IMR-90 (cell line): Measurements from ENCODE around the gene RAB6A. TPM values are rescaled to one million over a fixed set of nuclear protein-coding genes. Genes with fewer than 3 reads are reported as not detected.
A peak's percentile ranks its signal among the peaks of the same experiment; 100 is the strongest.

Source experiments
- ATAC-seq: fragments of 200-7000 bp; cut with Tn5 transposase; 2 replicates; pipeline ENCODE4 v1.9.1; 2020; ENCODE audit warnings: low read depth, mild to moderate bottlenecking, moderate library complexity
- BruUV-seq: library from RNA; stranded (reverse); fragments of 400-500 nt; replicated peaks from 2 replicates; lab custom pipeline; 2021; lab: Mats Ljungman, UMichigan
- CTCF ChIA-PET: fragments of 300-600 bp; formaldehyde crosslinking; extraction: SDS; loops from one replicate; lab custom pipeline; 2021; ENCODE audit warnings: antibody characterized with exemption; lab: Yijun Ruan, JAX
- POLR2A ChIA-PET: fragments of 300-600 bp; sonication (Branson Sonifier 250); formaldehyde crosslinking; loops from one replicate; lab custom pipeline; 2022; ENCODE audit warnings: antibody characterized with exemption; ENCODE audit not compliant: unreplicated experiment; lab: Charles Lee
- DNase-seq: peaks from one replicate; pipeline ENCODE4 v3.0.0; 2013
- H2AFZ ChIP-seq: replicated peaks from 2 replicates; pipeline ENCODE3; 2013; ENCODE audit warnings: low read length, mild to moderate bottlenecking; ENCODE audit not compliant: poor library complexity
- H2AK5ac ChIP-seq: 2 replicates; pipeline ENCODE4 v1.6.1; 2013; ENCODE audit warnings: low read depth, low read length, inconsistent platforms
- H2AK9ac ChIP-seq: replicated peaks from 2 replicates; pipeline ENCODE3; 2013; ENCODE audit warnings: mild to moderate bottlenecking, low read depth, low read length, moderate library complexity; ENCODE audit not compliant: poor library complexity
- H2BK120ac ChIP-seq: 2 replicates; pipeline ENCODE4 v1.6.1; 2013; ENCODE audit warnings: low read depth, low read length, inconsistent platforms
- H2BK15ac ChIP-seq: 3 replicates; pipeline ENCODE4 v1.6.1; 2013; ENCODE audit warnings: low read depth, low read length, inconsistent platforms
- H2BK20ac ChIP-seq: 2 replicates; pipeline ENCODE4 v1.6.1; 2013; ENCODE audit warnings: low read depth, mild to moderate bottlenecking, inconsistent platforms, low read length, moderate library complexity
- H2BK5ac ChIP-seq: 2 replicates; pipeline ENCODE4 v1.6.1; 2013; ENCODE audit warnings: mild to moderate bottlenecking, low read depth, low read length, inconsistent platforms; ENCODE audit not compliant: poor library complexity, severe bottlenecking
- H3K14ac ChIP-seq: replicated peaks from 2 replicates; pipeline ENCODE4 v1.6.1; 2013; ENCODE audit warnings: low read depth, low read length, inconsistent platforms
- H3K18ac ChIP-seq: 2 replicates; pipeline ENCODE4 v1.6.1; 2013; ENCODE audit warnings: low read depth, low read length, control low read depth
- H3K23ac ChIP-seq: 2 replicates; pipeline ENCODE4 v1.6.1; 2013; ENCODE audit warnings: low read depth, low read length, inconsistent platforms
- H3K27ac ChIP-seq: 2 replicates; pipeline ENCODE4 v1.5.1; 2013; ENCODE audit warnings: mild to moderate bottlenecking, control low read depth, low read length; ENCODE audit not compliant: insufficient read depth
- H3K27me3 ChIP-seq: 2 replicates; pipeline ENCODE4 v1.6.1; 2013; ENCODE audit warnings: low read length; ENCODE audit not compliant: control insufficient read depth, insufficient read depth
- H3K36me3 ChIP-seq: 2 replicates; pipeline ENCODE4 v1.6.1; 2013; ENCODE audit warnings: low read length, mixed read lengths; ENCODE audit not compliant: control insufficient read depth, insufficient read depth
- H3K4ac ChIP-seq: 2 replicates; pipeline ENCODE4 v1.6.1; 2013; ENCODE audit warnings: low read depth, low read length, inconsistent platforms
- H3K4me1 ChIP-seq: 2 replicates; pipeline ENCODE4 v1.6.1; 2013; ENCODE audit warnings: low read length, mixed read lengths; ENCODE audit not compliant: control insufficient read depth, insufficient read depth
- H3K4me2 ChIP-seq: 2 replicates; pipeline ENCODE4 v1.6.1; 2013; ENCODE audit warnings: low read depth, mild to moderate bottlenecking, control low read depth, low read length, moderate library complexity
- H3K4me3 ChIP-seq: 2 replicates; pipeline ENCODE4 v1.5.1; 2013; ENCODE audit warnings: low read depth, mild to moderate bottlenecking, control low read depth, low read length, moderate library complexity; ENCODE audit not compliant: insufficient read depth
- H3K56ac ChIP-seq: 2 replicates; pipeline ENCODE4 v1.6.1; 2013; ENCODE audit warnings: low read length, inconsistent platforms; ENCODE audit not compliant: insufficient read depth; ENCODE audit errors: extremely low read depth
- H3K79me1 ChIP-seq, 2 experiments: 2 replicates each; pipeline ENCODE4 v1.6.1; 2013; ENCODE audit warnings: low read length in 2 of 2, inconsistent platforms in 1 of 2, low read depth in 1 of 2
- H3K9ac ChIP-seq: 2 replicates; pipeline ENCODE4 v1.6.1; 2013; ENCODE audit warnings: low read depth, low read length, control low read depth
- H3K9me1 ChIP-seq: 2 replicates; pipeline ENCODE4 v1.6.1; 2013; ENCODE audit warnings: low read length, inconsistent platforms; ENCODE audit not compliant: insufficient read depth
- H3K9me3 ChIP-seq: 2 replicates; pipeline ENCODE4 v1.6.1; 2013; ENCODE audit warnings: low read length; ENCODE audit not compliant: control insufficient read depth, insufficient read depth
- H4K20me1 ChIP-seq: 2 replicates; pipeline ENCODE4 v1.6.1; 2013; ENCODE audit warnings: low read length, inconsistent platforms; ENCODE audit not compliant: insufficient read depth
- H4K5ac ChIP-seq: 2 replicates; pipeline ENCODE4 v1.6.1; 2013; ENCODE audit warnings: mild to moderate bottlenecking, low read depth, low read length, control low read depth
- H4K8ac ChIP-seq, 2 experiments: 2 replicates each; pipeline ENCODE4 v1.6.1; 2013; ENCODE audit warnings: low read depth in 2 of 2, low read length in 2 of 2, control low read depth in 1 of 2, inconsistent platforms in 1 of 2
- H4K91ac ChIP-seq: 2 replicates; pipeline ENCODE4 v1.6.1; 2013; ENCODE audit warnings: low read depth, low read length, inconsistent platforms; ENCODE audit not compliant: insufficient read depth
- BHLHE40 ChIP-seq: fragments of 150-350 bp; IDR thresholded peaks from 2 replicates; pipeline ENCODE4 v1.6.1; 2016; ENCODE audit warnings: mild to moderate bottlenecking, low read depth, low read length
- CEBPB ChIP-seq: IDR thresholded peaks from 2 replicates; pipeline ENCODE4 v1.6.1; 2012; ENCODE audit warnings: low read depth, low read length, improper control_type of control experiment
- CHD1 ChIP-seq: IDR thresholded peaks from 2 replicates; pipeline ENCODE4 v1.6.1; 2012; ENCODE audit warnings: low read depth, low read length, improper control_type of control experiment
- FOS ChIP-seq: fragments of 150-350 bp; IDR thresholded peaks from 2 replicates; pipeline ENCODE4 v1.6.1; 2016; ENCODE audit warnings: low read depth, low read length
- MAFK ChIP-seq: IDR thresholded peaks from 2 replicates; pipeline ENCODE4 v1.6.1; 2012; ENCODE audit warnings: low read depth, low read length, improper control_type of control experiment
- MAZ ChIP-seq: IDR thresholded peaks from 2 replicates; pipeline ENCODE4 v1.6.1; 2012; ENCODE audit warnings: low read depth, mild to moderate bottlenecking, low read length, improper control_type of control experiment, moderate library complexity, borderline replicate concordance
- NFE2L2 ChIP-seq: fragments of 150-350 bp; IDR thresholded peaks from 2 replicates; pipeline ENCODE4 v1.6.1; 2016; ENCODE audit warnings: low read depth, mild to moderate bottlenecking, low read length
- POLR2A ChIP-seq: IDR thresholded peaks from 2 replicates; pipeline ENCODE4 v1.6.1; 2012; ENCODE audit warnings: mild to moderate bottlenecking, low read depth, low read length
- RAD21 ChIP-seq: IDR thresholded peaks from 2 replicates; pipeline ENCODE4 v1.6.1; 2012; ENCODE audit warnings: low read length, improper control_type of control experiment
- RCOR1 ChIP-seq: IDR thresholded peaks from 2 replicates; pipeline ENCODE4 v1.6.1; 2012; ENCODE audit warnings: mild to moderate bottlenecking, low read length, improper control_type of control experiment; ENCODE audit not compliant: insufficient replicate concordance
- RFX5 ChIP-seq: IDR thresholded peaks from 2 replicates; pipeline ENCODE4 v1.8.0; 2012; ENCODE audit warnings: low read depth, mild to moderate bottlenecking, low read length, moderate library complexity
- WGBS, 2 experiments: methylation state at CpG; one replicate each; pipeline versions ENCODE4 v1.1.5 to v1.1.7; 2013; ENCODE audit warnings: missing lambda C conversion rate in 2 of 2; ENCODE audit not compliant: insufficient read length in 1 of 2; ENCODE audit errors: extremely low coverage in 2 of 2; 5-methylcytosine and 5-hydroxymethylcytosine counted together
- dilution Hi-C: fragments of 300-500 bp; cut with HindIII; formaldehyde crosslinking; loops from one replicate; pipeline ENCODE4 v1.14.3; 2018; ENCODE audit warnings: low sequenced_read_pairs; ENCODE audit not compliant: unreplicated experiment
- in situ Hi-C: fragments of 300-500 bp; cut with MboI; formaldehyde crosslinking; loops from 3 replicates; pipeline ENCODE4 v1.14.3; 2019; ENCODE audit warnings: low sequenced_read_pairs, inconsistent platforms, mixed read lengths
- intact Hi-C: fragments of 100-400 bp; cut with micrococcal nuclease; formaldehyde crosslinking; loops from 2 replicates; pipeline ENCODE4 v1.10.0; 2022
- polyA plus RNA-seq, 3 experiments: library from polyadenylated mRNA; depleted of rRNA; stranded (reverse); fragments of >200 nt; gene quantifications; 2 replicates each; pipeline ENCODE4 v1.2.3, GENCODE V29; 2012; ENCODE audit warnings: low replicate concordance in 1 of 3
- total RNA-seq: library from RNA; depleted of rRNA; stranded (reverse); fragments of >200 nt; gene quantifications from 2 replicates; pipeline ENCODE4 v1.2.3, GENCODE V29; 2012

Gene RAB6A
- total and polyA plus RNA-seq, 2 of the 4 experiments (the other 2 are of a cell fraction) = 65.5 to 81.0 TPM

- no peak overlapping the region for H2BK5ac ChIP-seq
- in situ Hi-C loops (no loop called here), dilution Hi-C loops (no loop called here), intact Hi-C loops (no loop called here)
- no peak overlapping the region for H3K56ac ChIP-seq
- H3K4ac ChIP-seq = no peak overlapping the region
- no peak overlapping the region for H2BK15ac ChIP-seq
- H2BK20ac ChIP-seq = no peak overlapping the region
- TF ChIP-seq NFE2L2 (no peak), MAZ (no peak), BHLHE40 (no peak), RFX5 (no peak), RCOR1 (no peak), CHD1 (no peak), CEBPB (no peak), RAD21 (no peak), POLR2A (no peak), FOS (no peak), MAFK (no peak)
- no peak for DNase-seq
- H4K91ac ChIP-seq = no peak overlapping the region
- H3K14ac ChIP-seq = no peak overlapping the region
- no peak overlapping the region for H4K8ac ChIP-seq
- peaks cover 2% of the 10 kb centered on the region; the same call in 1 of the 2 replicates for H3K4me1 ChIP-seq
- ChIA-PET CTCF (no interaction called here), POLR2A (no interaction called here)
- H3K9me3 ChIP-seq = no peaks in the 10 kb centered on the region
- WGBS, 2 experiments = no CpG with 5 or more reads among the region's 8 CpGs
- H2BK120ac ChIP-seq = no peak overlapping the region
- no peak overlapping the region for H3K23ac ChIP-seq
- H2AK9ac ChIP-seq = no peak overlapping the region
- H3K9me1 ChIP-seq = no peaks in the 10 kb centered on the region; the same call in 1 of the 2 replicates
- no peak overlapping the region for H3K4me2 ChIP-seq
- H4K20me1 ChIP-seq = no peaks in the 10 kb centered on the region
- BruUV-seq = no TSS peak
- H3K36me3 ChIP-seq = no peaks in the 10 kb centered on the region
- peak overlapping the region; percentile 33 for H2AFZ ChIP-seq
- peaks cover 28% of the 10 kb centered on the region for H3K27me3 ChIP-seq
- no peak overlapping the region for H3K18ac ChIP-seq
- H3K4me3 ChIP-seq = no peak overlapping the region
- no peak for ATAC-seq
- no peak overlapping the region for H3K27ac ChIP-seq
- no peaks in the 10 kb centered on the region for H3K79me1 ChIP-seq
- no peak overlapping the region for H3K9ac ChIP-seq
- H4K5ac ChIP-seq = no peak overlapping the region
- H2AK5ac ChIP-seq = no peak overlapping the region
Observed at GRCh38 chr11:73648571-73649046, 112.3 kb downstream of the RAB6A start.
